AG20443 (cell line): ENCODE data around the gene SORD.
"Not testable (repeated sequence)": the region's sequence is repeated elsewhere in the genome, so short reads cannot be mapped to it uniquely, and the experiment has no call there.

ENCODE experiments used
- DNase-seq: peaks from one replicate; pipeline ENCODE4 v3.0.0; 2012; ENCODE audit warnings: low spot score, mixed read lengths

SORD gene

GRCh38 chr15:45024649-45025048 is 1.7 kb downstream of the SORD start:
- DNase-seq: not testable (repeated sequence)

GRCh38 chr15:45025627-45026026 is 2.6 kb downstream of the SORD start:
- DNase-seq: not testable (repeated sequence)

GRCh38 chr15:45026651-45027190 is 3.7 kb downstream of the SORD start:
- no peak for DNase-seq

- DNase-seq: no peak
Observed at GRCh38 chr15:45027220-45027619, 4.2 kb downstream of the SORD start.

GRCh38 chr15:45030743-45031142 is 7.7 kb downstream of the SORD start:
- DNase-seq: no peak

GRCh38 chr15:45031522-45032028 is 8.6 kb downstream of the SORD start:
- not testable (repeated sequence) for DNase-seq

GRCh38 chr15:45032501-45032900 is 9.5 kb downstream of the SORD start:
- DNase-seq: not testable (repeated sequence)

GRCh38 chr15:45034087-45034486 is 11.1 kb downstream of the SORD start:
- DNase-seq: not testable (repeated sequence)

GRCh38 chr15:45034600-45035375 is 11.8 kb downstream of the SORD start:
- DNase-seq: not testable (repeated sequence)

GRCh38 chr15:45036812-45037781 is 14.1 kb downstream of the SORD start:
- DNase-seq: peak; percentile 70

- no peak for DNase-seq
Observed at GRCh38 chr15:45037936-45038335, 14.9 kb downstream of the SORD start.

- DNase-seq: not testable (repeated sequence)
Observed at GRCh38 chr15:45040396-45040795, 17.4 kb downstream of the SORD start.

GRCh38 chr15:45041538-45041937 is 18.5 kb downstream of the SORD start:
- not testable (repeated sequence) for DNase-seq

- DNase-seq: not testable (repeated sequence)
Observed at GRCh38 chr15:45042859-45043258, 19.9 kb downstream of the SORD start.

GRCh38 chr15:45044270-45044669 is 21.3 kb downstream of the SORD start:
- DNase-seq: not testable (repeated sequence)

GRCh38 chr15:45048449-45048793 is 25.4 kb downstream of the SORD start:
- not testable (repeated sequence) for DNase-seq

- no peak for DNase-seq
Observed at GRCh38 chr15:45048794-45049631, 26.0 kb downstream of the SORD start.

GRCh38 chr15:45050587-45050986 is 27.6 kb downstream of the SORD start:
- DNase-seq: no peak

- not testable (repeated sequence) for DNase-seq
Observed at GRCh38 chr15:45052676-45053075, 29.7 kb downstream of the SORD start.

GRCh38 chr15:45058690-45059675 is 36.0 kb downstream of the SORD start:
- not testable (repeated sequence) for DNase-seq
